B cell (primary cell): ENCODE data around the gene STAC. TPM values are rescaled to one million over a fixed set of nuclear protein-coding genes. Genes with fewer than 3 reads are reported as not detected.
"Not testable (repeated sequence)": the region's sequence is repeated elsewhere in the genome, so short reads cannot be mapped to it uniquely, and the experiment has no call there.

Experiments used
- ATAC-seq: fragments of 200-7000 bp; cut with Tn5 transposase; one replicate; pipeline ENCODE4 v1.10.0; 2021; ENCODE audit warnings: low read depth, mild to moderate bottlenecking, moderate number of reproducible peaks, moderate library complexity
- CTCF ChIA-PET: fragments of 350-600 bp; sonication (Branson Sonifier 250); formaldehyde crosslinking; loops from one replicate; lab custom pipeline; 2021; ENCODE audit warnings: antibody characterized with exemption, inconsistent platforms; lab: Charles Lee
- POLR2A ChIA-PET: fragments of 350-600 bp; sonication (Branson Sonifier 250); formaldehyde crosslinking; loops from one replicate; lab custom pipeline; 2021; ENCODE audit warnings: antibody characterized with exemption; lab: Charles Lee
- DNase-seq: peaks from one replicate; pipeline ENCODE4 v3.0.0; 2013
- H2AFZ ChIP-seq: 2 replicates; pipeline ENCODE4 v1.6.1; 2012; ENCODE audit warnings: mild to moderate bottlenecking, low read depth, low read length; ENCODE audit not compliant: insufficient read depth, poor library complexity, severe bottlenecking
- H3K27ac ChIP-seq, 2 donors: 1 replicate in 1 of 2; 2 replicates in 1 of 2; pipeline ENCODE4 v1.5.1; 2012 to 2013; ENCODE audit warnings: low read length in 2 of 2, mild to moderate bottlenecking in 2 of 2, moderate library complexity in 1 of 2
- H3K27me3 ChIP-seq, 4 experiments: fragments of 200-600 bp in 1 of 4; sonication (generic) in 1 of 4; replicated peaks in 1 of 4; 1 replicate in 2 of 4; 2 replicates in 2 of 4; pipeline versions ENCODE4 v1.6.1 to v1.7.0; 2013 to 2016; ENCODE audit warnings: low read length in 3 of 4, mild to moderate bottlenecking in 2 of 4, mixed read lengths in 1 of 4, moderate library complexity in 1 of 4; ENCODE audit not compliant: insufficient read depth in 4 of 4, control insufficient read depth in 3 of 4; ENCODE audit errors: control extremely low read depth in 1 of 4
- H3K36me3 ChIP-seq, 2 experiments: replicated peaks in 1 of 2; 1 replicate in 1 of 2; 2 replicates in 1 of 2; pipeline versions ENCODE4 v1.6.1 to v1.7.1; 2013; ENCODE audit warnings: low read length in 1 of 2; ENCODE audit not compliant: insufficient read depth in 2 of 2, control insufficient read depth in 1 of 2; ENCODE audit errors: control extremely low read depth in 1 of 2, extremely low read depth in 1 of 2
- H3K4me1 ChIP-seq, 2 donors: fragments of 200-600 bp in 1 of 2; sonication (generic) in 1 of 2; 1 replicate in 1 of 2; 2 replicates in 1 of 2; pipeline versions ENCODE4 v1.5.1 to v1.6.1; 2013 to 2017; ENCODE audit warnings: low read length in 2 of 2; ENCODE audit not compliant: control insufficient read depth in 2 of 2, insufficient read depth in 2 of 2
- H3K4me2 ChIP-seq: replicated peaks from 2 replicates; pipeline ENCODE3; 2012; ENCODE audit warnings: mild to moderate bottlenecking, low read depth, low read length; ENCODE audit not compliant: poor library complexity, severe bottlenecking
- H3K4me3 ChIP-seq, 5 experiments: fragments of 200-600 bp in 1 of 5; sonication (generic) in 1 of 5; 1 replicate in 3 of 5; 2 replicates in 2 of 5; pipeline versions ENCODE4 v1.5.1 to v1.7.0; 2011 to 2016; ENCODE audit warnings: low read length in 4 of 5, mild to moderate bottlenecking in 4 of 5, low read depth in 2 of 5, control low read depth in 1 of 5, moderate library complexity in 1 of 5; ENCODE audit not compliant: insufficient read depth in 1 of 5; ENCODE audit errors: control extremely low read depth in 1 of 5, extremely low read depth in 1 of 5
- H3K79me2 ChIP-seq: fragments of 200-600 bp; sonication (generic); one replicate; pipeline ENCODE4 v1.6.0; 2016; ENCODE audit warnings: low read length; ENCODE audit not compliant: control insufficient read depth, insufficient read depth
- H3K9ac ChIP-seq: fragments of 200-600 bp; sonication (generic); 2 replicates; pipeline ENCODE4 v1.6.1; 2017; ENCODE audit warnings: mild to moderate bottlenecking, low read length, moderate library complexity
- H3K9me3 ChIP-seq, 3 donors: one replicate each; pipeline versions ENCODE4 v1.6.1 to v1.7.1; 2013; ENCODE audit warnings: low read length in 2 of 3; ENCODE audit not compliant: control insufficient read depth in 2 of 3, insufficient read depth in 1 of 3; ENCODE audit errors: control extremely low read depth in 1 of 3
- H4K20me1 ChIP-seq: 2 replicates; pipeline ENCODE4 v1.6.0; 2012; ENCODE audit warnings: mild to moderate bottlenecking, low read length; ENCODE audit not compliant: insufficient read depth, control insufficient read depth, poor library complexity, severe bottlenecking
- H3K27ac Mint-ChIP-seq: one replicate; pipeline ENCODE4 v1.8.0; 2021; ENCODE audit warnings: mixed read lengths
- H3K27me3 Mint-ChIP-seq: one replicate; pipeline ENCODE4 v1.8.0; 2021; ENCODE audit warnings: mixed read lengths
- H3K4me1 Mint-ChIP-seq: one replicate; pipeline ENCODE4 v1.8.0; 2021; ENCODE audit warnings: mixed read lengths
- H3K4me3 Mint-ChIP-seq: one replicate; pipeline ENCODE4 v1.8.0; 2021; ENCODE audit warnings: mixed read lengths
- H3K9me3 Mint-ChIP-seq: one replicate; pipeline ENCODE4 v1.8.0; 2022; ENCODE audit warnings: mixed read lengths; ENCODE audit not compliant: insufficient read depth
- EZH2 ChIP-seq: IDR thresholded peaks from 2 replicates; pipeline ENCODE4 v1.6.1; 2012; ENCODE audit warnings: borderline replicate concordance, low read depth, mild to moderate bottlenecking, moderate library complexity, low read length; ENCODE audit not compliant: insufficient read depth, poor library complexity, severe bottlenecking
- WGBS: methylation state at CpG from one replicate; pipeline ENCODE4 v1.1.5; 2013; ENCODE audit warnings: missing lambda C conversion rate; ENCODE audit not compliant: insufficient coverage; 5-methylcytosine and 5-hydroxymethylcytosine counted together
- intact Hi-C: fragments of 100-400 bp; cut with micrococcal nuclease; formaldehyde crosslinking; loops from one replicate; pipeline ENCODE4 v1.10.0; 2022
- polyA plus RNA-seq: library from polyadenylated mRNA; depleted of rRNA; stranded (reverse); fragments of >200 nt; gene quantifications from 2 replicates; pipeline ENCODE4 v1.2.3, GENCODE V29; 2012
- total RNA-seq, 2 donors: library from RNA; stranded (reverse); fragments of 120-200 nt in 1 of 2; gene quantifications; 1 replicate in 1 of 2; 2 replicates in 1 of 2; pipeline versions ENCODE4 v1.2.3 to v1.2.4, GENCODE V29; 2013 to 2022
- TF ChIP-seq, protein P1 (sequence below): fragments of 200-600 bp; IDR thresholded peaks from one replicate; pipeline ENCODE4 v1.8.0; 2022; ENCODE audit warnings: antibody characterized with exemption, mild to moderate bottlenecking

The STAC gene
- total and polyA plus RNA-seq, 2 donors (not counting 1 experiment from before 2014, with no cell fraction given) = not detected

DNA sequence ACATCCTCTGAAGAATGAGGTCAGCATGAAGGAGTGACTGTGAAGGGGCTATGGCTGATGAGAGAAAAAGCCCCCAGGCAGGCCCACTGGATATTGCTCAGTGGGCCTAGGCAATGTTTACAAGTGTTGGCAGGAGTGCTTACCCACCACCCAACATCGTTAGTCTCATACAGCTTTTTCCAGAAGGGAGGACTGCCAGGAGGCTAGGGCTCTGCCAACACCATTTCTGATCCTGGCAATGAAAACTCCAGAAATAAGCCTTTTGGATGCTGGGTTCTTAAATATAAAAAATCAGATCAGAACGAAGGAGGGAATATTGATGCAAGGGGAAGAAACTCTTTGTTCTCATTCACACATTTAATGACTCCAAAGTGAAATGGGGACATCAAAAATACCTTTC is 194.9 kb downstream of the STAC start:
- H3K36me3 ChIP-seq = no peaks in the 10 kb centered on the region
- no peak overlapping the region for H3K9ac ChIP-seq
- TF ChIP-seq, protein P1, sequence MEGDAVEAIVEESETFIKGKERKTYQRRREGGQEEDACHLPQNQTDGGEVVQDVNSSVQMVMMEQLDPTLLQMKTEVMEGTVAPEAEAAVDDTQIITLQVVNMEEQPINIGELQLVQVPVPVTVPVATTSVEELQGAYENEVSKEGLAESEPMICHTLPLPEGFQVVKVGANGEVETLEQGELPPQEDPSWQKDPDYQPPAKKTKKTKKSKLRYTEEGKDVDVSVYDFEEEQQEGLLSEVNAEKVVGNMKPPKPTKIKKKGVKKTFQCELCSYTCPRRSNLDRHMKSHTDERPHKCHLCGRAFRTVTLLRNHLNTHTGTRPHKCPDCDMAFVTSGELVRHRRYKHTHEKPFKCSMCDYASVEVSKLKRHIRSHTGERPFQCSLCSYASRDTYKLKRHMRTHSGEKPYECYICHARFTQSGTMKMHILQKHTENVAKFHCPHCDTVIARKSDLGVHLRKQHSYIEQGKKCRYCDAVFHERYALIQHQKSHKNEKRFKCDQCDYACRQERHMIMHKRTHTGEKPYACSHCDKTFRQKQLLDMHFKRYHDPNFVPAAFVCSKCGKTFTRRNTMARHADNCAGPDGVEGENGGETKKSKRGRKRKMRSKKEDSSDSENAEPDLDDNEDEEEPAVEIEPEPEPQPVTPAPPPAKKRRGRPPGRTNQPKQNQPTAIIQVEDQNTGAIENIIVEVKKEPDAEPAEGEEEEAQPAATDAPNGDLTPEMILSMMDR = no peak
- TF ChIP-seq EZH2 = no peak
- POLR2A ChIA-PET = no interaction called here
- no peak overlapping the region for H3K27ac ChIP-seq
- no peak overlapping the region for H3K27ac Mint-ChIP-seq
- no peaks in the 10 kb centered on the region for H3K4me1 ChIP-seq
- no peak overlapping the region for H3K4me3 ChIP-seq
- no peaks in the 10 kb centered on the region for H4K20me1 ChIP-seq
- peaks cover 5 to 9% (median 7%) of the 10 kb centered on the region in 3 donors for H3K9me3 ChIP-seq
- WGBS = no CpG with 5 or more reads among the region's 2 CpGs
- no peak overlapping the region for H3K4me2 ChIP-seq
- ATAC-seq (no peak), DNase-seq (no peak)
- no peaks in the 10 kb centered on the region for H3K79me2 ChIP-seq
- CTCF ChIA-PET = interaction anchor here (0.9 kb wide), 1 partner anchor 8 kb away, joined by 3 read pairs; no protein-coding TSS in a partner anchor
- no peak overlapping the region for H3K4me3 Mint-ChIP-seq
- H3K27me3 Mint-ChIP-seq = no peaks in the 10 kb centered on the region
- H2AFZ ChIP-seq = no peak overlapping the region
- H3K27me3 ChIP-seq = no peaks in the 10 kb centered on the region
- H3K4me1 Mint-ChIP-seq = no peaks in the 10 kb centered on the region
- intact Hi-C loops = no loop called here
- peaks cover 7% of the 10 kb centered on the region for H3K9me3 Mint-ChIP-seq

DNA sequence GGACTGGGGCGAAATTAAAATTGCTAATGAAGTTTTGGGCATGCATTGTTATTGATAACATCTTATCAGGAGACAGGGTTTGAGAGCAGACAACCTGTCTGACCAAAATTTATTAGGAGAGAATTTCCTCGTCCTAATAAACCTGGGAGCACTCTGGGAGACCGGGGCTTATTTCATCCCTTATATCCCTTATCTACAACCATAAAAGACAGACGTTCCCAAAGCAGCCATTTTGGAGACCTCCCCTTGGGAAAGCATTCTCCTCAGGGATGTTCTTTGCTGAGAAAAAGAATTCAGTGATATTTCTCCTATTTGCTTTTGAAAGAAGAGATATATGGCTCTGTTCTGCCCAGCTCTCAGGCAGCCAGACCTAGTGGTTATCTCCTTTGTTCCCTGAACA is 198.1 kb downstream of the STAC start:
- H4K20me1 ChIP-seq, H3K4me1 Mint-ChIP-seq, H3K4me3 ChIP-seq, CTCF ChIA-PET, H3K79me2 ChIP-seq, H3K27me3 Mint-ChIP-seq, DNase-seq, H3K4me3 Mint-ChIP-seq, H3K27ac ChIP-seq, POLR2A ChIA-PET, H3K9me3 Mint-ChIP-seq, ATAC-seq, H3K27ac Mint-ChIP-seq, intact Hi-C loops, H3K4me1 ChIP-seq, H3K36me3 ChIP-seq, H3K9ac ChIP-seq, H3K27me3 ChIP-seq, H3K4me2 ChIP-seq, H2AFZ ChIP-seq: not testable (repeated sequence)
- peaks cover 4 to 20% (median 5%) of the 10 kb centered on the region in 3 donors for H3K9me3 ChIP-seq
- no CpG with 5 or more reads among the region's 4 CpGs for WGBS
